A673 (cell line): Measurements from ENCODE around the gene REC114. TPM values are rescaled to one million over a fixed set of nuclear protein-coding genes. Genes with fewer than 3 reads are reported as not detected.

Source experiments
- BruUV-seq: library from RNA; stranded (reverse); fragments of 400-500 nt; replicated peaks from 2 replicates; lab custom pipeline; 2021; lab: Mats Ljungman, UMichigan
- CTCF ChIA-PET: fragments of 300-600 bp; sonication (Branson Sonifier 250); formaldehyde crosslinking; loops from one replicate; lab custom pipeline; 2022; ENCODE audit warnings: antibody characterized with exemption; lab: Charles Lee
- POLR2A ChIA-PET: fragments of 300-600 bp; sonication (Branson Sonifier 250); formaldehyde crosslinking; loops from one replicate; lab custom pipeline; 2022; ENCODE audit warnings: antibody characterized with exemption; ENCODE audit not compliant: low non-redundant PET; lab: Charles Lee
- DNase-seq: peaks from one replicate; pipeline ENCODE4 v3.0.0-alpha.2; 2015; ENCODE audit warnings: low spot score
- H3K27ac ChIP-seq: fragments of 200-600 bp; sonication (generic); 2 replicates; pipeline ENCODE4 v1.5.1; 2016; ENCODE audit warnings: mixed run types, low read depth, mild to moderate bottlenecking, mixed read lengths, antibody characterized with exemption, low read length; ENCODE audit not compliant: poor library complexity, severe bottlenecking
- H3K27me3 ChIP-seq: fragments of 200-600 bp; sonication (generic); replicated peaks from 2 replicates; pipeline ENCODE4 v1.6.1; 2017; ENCODE audit warnings: mixed run types, low read depth, mild to moderate bottlenecking, mixed read lengths, antibody characterized with exemption, low read length; ENCODE audit not compliant: insufficient read depth, poor library complexity
- H3K36me3 ChIP-seq: fragments of 200-600 bp; sonication (generic); 2 replicates; pipeline ENCODE4 v1.6.1; 2016; ENCODE audit warnings: mixed run types, mild to moderate bottlenecking, mixed read lengths, antibody characterized with exemption, low read length; ENCODE audit not compliant: insufficient read depth, poor library complexity, severe bottlenecking
- H3K4me1 ChIP-seq: fragments of 200-600 bp; sonication (generic); 2 replicates; pipeline ENCODE4 v1.6.1; 2017; ENCODE audit warnings: mixed run types, mild to moderate bottlenecking, mixed read lengths, antibody characterized with exemption, low read length; ENCODE audit not compliant: insufficient read depth, poor library complexity, severe bottlenecking
- H3K4me3 ChIP-seq: fragments of 200-600 bp; sonication (generic); 2 replicates; pipeline ENCODE4 v1.5.1; 2016; ENCODE audit warnings: low read depth, mixed run types, mild to moderate bottlenecking, mixed read lengths, low read length; ENCODE audit not compliant: poor library complexity, severe bottlenecking
- H3K9me3 ChIP-seq: fragments of 200-600 bp; sonication (generic); 2 replicates; pipeline ENCODE4 v1.6.1; 2016; ENCODE audit warnings: mixed run types, low read depth, mild to moderate bottlenecking, mixed read lengths, antibody characterized with exemption, low read length; ENCODE audit not compliant: poor library complexity, severe bottlenecking
- CTCF ChIP-seq: fragments of 300-800, 200-600 bp; sonication (generic); conservative IDR thresholded peaks from 2 replicates; pipeline ENCODE4 v1.5.1; 2017; ENCODE audit warnings: low read depth, mild to moderate bottlenecking, antibody characterized with exemption, low read length, moderate library complexity, mixed read lengths
- EZH2 ChIP-seq: fragments of 200-600 bp; sonication (generic); IDR thresholded peaks from 2 replicates; pipeline ENCODE4 v1.6.1; 2017; ENCODE audit warnings: borderline replicate concordance, low read depth, mild to moderate bottlenecking, mixed read lengths, antibody characterized with exemption, low read length; ENCODE audit not compliant: poor library complexity, severe bottlenecking
- intact Hi-C: fragments of 100-400 bp; cut with micrococcal nuclease; formaldehyde crosslinking; loops from one replicate; pipeline ENCODE4 v1.10.0; 2022; ENCODE audit not compliant: unreplicated experiment
- total RNA-seq: library from RNA; stranded (reverse); gene quantifications from 2 replicates; pipeline ENCODE4 v1.2.3, GENCODE V29; 2021

REC114 gene
- total RNA-seq, 1 experiment from 2014 or later = not detected

- Histone ChIP-seq H3K27me3 (peaks cover 50% of the 10 kb centered on the region), H3K4me3 (no peak overlapping the region), H3K4me1 (no peaks in the 10 kb centered on the region), H3K9me3 (no peaks in the 10 kb centered on the region), H3K36me3 (no peaks in the 10 kb centered on the region), H3K27ac (no peak overlapping the region)
- intact Hi-C loops = no loop called here
- ChIA-PET CTCF (no interaction called here), POLR2A (interaction anchor here (0.7 kb wide), 1 partner anchor 1814 kb away, joined by 9 read pairs; no protein-coding TSS in a partner anchor)
- no peak for DNase-seq
- BruUV-seq = no TSS peak
- no peak for TF ChIP-seq EZH2
- no peak for TF ChIP-seq CTCF
Measured at GRCh38 chr15:73433873-73434272, 9.1 kb upstream of the REC114 start.

GRCh38 chr15:73436613-73437012 is 6.4 kb upstream of the REC114 start:
- BruUV-seq = no TSS peak
- H3K4me3 ChIP-seq = no peak overlapping the region
- no peak for DNase-seq
- no peaks in the 10 kb centered on the region for H3K36me3 ChIP-seq
- intact Hi-C loops = no loop called here
- H3K27ac ChIP-seq = no peak overlapping the region
- H3K4me1 ChIP-seq = no peaks in the 10 kb centered on the region
- TF ChIP-seq CTCF = no peak
- ChIA-PET POLR2A (no interaction called here), CTCF (no interaction called here)
- peaks cover 56% of the 10 kb centered on the region for H3K27me3 ChIP-seq
- H3K9me3 ChIP-seq = no peaks in the 10 kb centered on the region

GRCh38 chr15:73437543-73438109 is 5.3 kb upstream of the REC114 start:
- CTCF ChIA-PET = no interaction called here

More at GRCh38 chr15:73437543-73438109, 5.3 kb upstream of the REC114 start:
- H3K4me1 ChIP-seq = no peaks in the 10 kb centered on the region
- no peak overlapping the region for H3K4me3 ChIP-seq
- no peak overlapping the region for H3K27ac ChIP-seq
- DNase-seq = no peak
- peaks cover 61% of the 10 kb centered on the region for H3K27me3 ChIP-seq
- TF ChIP-seq CTCF (no peak), EZH2 (no peak)
- no peaks in the 10 kb centered on the region for H3K9me3 ChIP-seq
- no peaks in the 10 kb centered on the region for H3K36me3 ChIP-seq
- no TSS peak for BruUV-seq
- POLR2A ChIA-PET = no interaction called here
- intact Hi-C loops = no loop called here
